ENCODE data around the gene TFR2.

- TF ChIP-seq POLR2A (IDR thresholded peaks at IDR 0.05), result no peak
- TF ChIP-seq CTCF (IDR thresholded peaks at IDR 0.05), result no peak
Observed at GRCh38 chr7:100577103-100577502, 64.2 kb downstream of the TFR2 start.

Data from lower leg skin (tissue), 3 donors.